AG09309 (cell line): ENCODE measurements around the gene NKG7.

Experiments
- DNase-seq: peaks from one replicate; pipeline ENCODE4 v3.0.0-alpha.2; 2010; ENCODE audit warnings: low read depth
- H3K4me3 ChIP-seq: 2 replicates; pipeline ENCODE4 v1.5.1; 2011; ENCODE audit warnings: mild to moderate bottlenecking, low read depth, low read length, moderate library complexity; ENCODE audit not compliant: control insufficient read depth
- TF ChIP-seq, protein P1 (sequence below): IDR thresholded peaks from 2 replicates; pipeline ENCODE4 v1.5.1; 2011; ENCODE audit warnings: mild to moderate bottlenecking, low read depth, low read length, inconsistent platforms; ENCODE audit not compliant: insufficient read depth, control insufficient read depth; ENCODE audit errors: missing control alignments

NKG7 gene

GRCh38 chr19:51367565-51368365 is 4.7 kb downstream of the NKG7 start:
- DNase-seq, result peak; percentile 93
- peak overlapping the region; percentile 70 for H3K4me3 ChIP-seq
- TF ChIP-seq, protein P1, sequence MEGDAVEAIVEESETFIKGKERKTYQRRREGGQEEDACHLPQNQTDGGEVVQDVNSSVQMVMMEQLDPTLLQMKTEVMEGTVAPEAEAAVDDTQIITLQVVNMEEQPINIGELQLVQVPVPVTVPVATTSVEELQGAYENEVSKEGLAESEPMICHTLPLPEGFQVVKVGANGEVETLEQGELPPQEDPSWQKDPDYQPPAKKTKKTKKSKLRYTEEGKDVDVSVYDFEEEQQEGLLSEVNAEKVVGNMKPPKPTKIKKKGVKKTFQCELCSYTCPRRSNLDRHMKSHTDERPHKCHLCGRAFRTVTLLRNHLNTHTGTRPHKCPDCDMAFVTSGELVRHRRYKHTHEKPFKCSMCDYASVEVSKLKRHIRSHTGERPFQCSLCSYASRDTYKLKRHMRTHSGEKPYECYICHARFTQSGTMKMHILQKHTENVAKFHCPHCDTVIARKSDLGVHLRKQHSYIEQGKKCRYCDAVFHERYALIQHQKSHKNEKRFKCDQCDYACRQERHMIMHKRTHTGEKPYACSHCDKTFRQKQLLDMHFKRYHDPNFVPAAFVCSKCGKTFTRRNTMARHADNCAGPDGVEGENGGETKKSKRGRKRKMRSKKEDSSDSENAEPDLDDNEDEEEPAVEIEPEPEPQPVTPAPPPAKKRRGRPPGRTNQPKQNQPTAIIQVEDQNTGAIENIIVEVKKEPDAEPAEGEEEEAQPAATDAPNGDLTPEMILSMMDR, result no peak

- peak overlapping the region; percentile 70 for H3K4me3 ChIP-seq
- TF ChIP-seq, protein P1, result no peak
- DNase-seq, result no peak
These were observed 5.2 kb downstream of the NKG7 start for GRCh38 chr19:51367255-51367564.

DNA sequence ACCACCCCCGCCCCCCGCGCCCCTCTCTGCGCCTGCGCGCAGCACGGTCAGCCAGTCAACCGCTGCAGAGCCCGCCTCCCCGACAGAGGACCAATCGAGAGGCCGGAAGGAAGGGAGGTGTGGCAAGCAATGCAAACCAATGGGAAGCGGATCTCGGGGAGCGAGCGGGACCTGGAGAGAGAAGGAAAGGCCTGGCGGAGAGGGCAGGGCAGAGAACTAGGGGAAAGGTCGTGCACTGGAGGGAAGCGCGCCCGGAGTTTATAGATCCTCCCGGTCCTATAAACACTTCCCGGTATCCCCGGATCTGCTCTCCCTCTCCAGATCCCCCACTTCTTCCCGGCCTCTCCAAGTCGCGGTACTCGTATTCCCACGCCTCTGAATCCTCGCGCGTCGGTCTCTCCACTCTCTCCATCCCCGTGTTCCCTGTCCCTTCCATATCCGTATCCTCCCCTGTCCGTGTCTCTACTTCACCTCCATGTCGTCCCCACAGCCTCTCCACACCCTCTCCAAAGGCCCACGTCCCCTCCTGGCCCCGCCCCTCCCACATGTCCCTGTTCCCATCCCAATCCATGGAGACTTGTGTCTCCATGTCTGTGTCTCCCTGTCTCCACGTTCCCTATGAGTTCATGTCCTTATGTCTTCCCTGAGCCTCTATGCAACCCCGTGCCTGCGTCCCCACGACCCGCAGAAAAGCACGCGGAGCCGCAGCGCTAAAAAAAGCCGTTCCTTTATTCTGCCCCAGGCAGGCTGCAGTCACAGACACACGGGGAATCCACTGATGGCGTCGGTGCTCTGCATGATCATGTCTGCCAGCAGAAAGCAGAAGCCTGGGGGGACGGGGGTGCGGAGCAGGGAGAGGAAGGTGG is 5.8 kb downstream of the NKG7 start:
- TF ChIP-seq, protein P1, result no peak
- H3K4me3 ChIP-seq, result peak overlapping the region; percentile 85
- peak; percentile 88 for DNase-seq

DNA sequence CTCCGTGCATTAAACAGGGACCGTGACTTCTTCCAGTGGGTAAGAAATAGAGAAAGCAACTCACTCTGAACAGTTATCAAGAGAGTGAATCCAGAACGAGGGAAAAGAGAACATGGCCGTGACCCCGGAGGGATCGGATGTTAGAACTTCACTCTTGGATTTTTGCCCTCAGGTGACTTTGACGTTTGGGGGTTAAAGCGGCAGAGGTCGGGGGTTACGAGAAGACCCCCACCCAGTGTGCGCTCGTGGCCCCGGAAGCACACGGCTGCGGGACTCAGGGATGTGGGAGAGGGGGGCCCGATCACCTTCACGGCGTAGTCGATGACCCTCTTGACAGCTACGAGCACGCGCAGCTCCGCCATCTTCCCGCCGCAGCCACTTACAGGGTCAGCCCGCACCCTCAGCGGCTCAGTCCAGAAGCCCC is 6.5 kb downstream of the NKG7 start, which contains the start of gene ETFB:
Gene ETFB, minus strand, starts transcription at position 424 of the 424 bp plus-strand sequence. Its CDS starts 62 bp downstream, at position 362.
- TF ChIP-seq, protein P1, result no peak
- peak within 1 kb of the TSS; percentile 85 for H3K4me3 ChIP-seq
- DNase-seq, result no peak

DNA sequence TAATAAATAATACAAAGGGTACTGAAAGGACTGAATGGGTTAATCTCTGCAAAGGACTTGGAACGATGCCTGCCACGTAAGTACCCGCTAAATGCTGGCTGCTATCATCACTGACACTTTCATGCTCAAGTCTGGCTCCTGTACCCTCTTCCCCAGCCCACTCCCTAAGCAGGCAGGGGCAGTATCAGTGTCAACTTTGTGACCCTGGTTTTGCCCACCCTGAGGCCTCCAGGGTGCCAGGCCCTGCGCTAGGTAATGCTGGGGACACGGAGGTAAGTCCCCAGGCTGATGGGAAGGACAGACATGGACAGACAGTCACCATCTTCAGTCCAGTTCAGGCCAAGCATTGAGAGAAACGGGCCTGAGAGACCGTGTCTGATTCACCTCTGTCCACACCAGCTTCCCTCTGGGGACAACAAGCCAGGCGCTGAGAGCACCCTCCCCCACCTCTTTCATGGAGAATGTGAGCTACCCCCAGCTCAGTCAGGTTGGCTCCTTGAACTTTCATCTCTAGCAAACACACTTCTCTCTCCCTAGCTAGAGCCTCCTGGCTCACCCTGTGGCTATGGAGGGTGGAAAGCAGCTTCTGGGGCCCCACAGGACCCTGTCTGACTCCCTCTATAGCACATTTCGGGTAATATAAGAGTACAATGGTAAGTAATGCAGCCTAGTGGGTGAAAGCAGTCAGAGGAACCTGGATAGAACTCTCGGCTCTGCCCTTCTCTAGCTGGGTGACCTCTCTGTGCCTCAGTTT is 7.1 kb downstream of the NKG7 start:
- DNase-seq, result no peak
- TF ChIP-seq, protein P1, result peak; percentile 20
- peak overlapping the region; percentile 85 for H3K4me3 ChIP-seq
